HepG2 (cell line): ENCODE results near the gene MACROD2. TPM values are rescaled to one million over a fixed set of nuclear protein-coding genes. Genes with fewer than 3 reads are reported as not detected.

ENCODE experiments used
- CREB1 ChIP-seq, 2 experiments: fragments of 450-650 bp in 1 of 2; IDR thresholded peaks; 2 replicates each; pipeline ENCODE4 v1.6.1; 2016 to 2017; ENCODE audit warnings: control low read depth in 1 of 2, mild to moderate bottlenecking in 1 of 2, missing compliant biosample characterization in 1 of 2, missing genetic modification characterization in 1 of 2
- FOXO1 ChIP-seq: sonication (generic); formaldehyde crosslinking; IDR thresholded peaks from 2 replicates; pipeline ENCODE4 v1.4.0; 2020; ENCODE audit warnings: missing genetic modification reagents
- IKZF1 ChIP-seq: fragments of 450-650 bp; IDR thresholded peaks from 2 replicates; pipeline ENCODE4 v1.7.1; 2016
- KAT7 ChIP-seq: IDR thresholded peaks from 2 replicates; pipeline ENCODE4 v1.6.1; 2018; ENCODE audit warnings: borderline replicate concordance, missing compliant biosample characterization
- MLLT10 ChIP-seq: sonication (generic); formaldehyde crosslinking; IDR thresholded peaks from 2 replicates; pipeline ENCODE4 v1.4.0; 2020; ENCODE audit warnings: missing genetic modification reagents
- NFIC ChIP-seq: IDR thresholded peaks from 2 replicates; pipeline ENCODE4 v1.6.1; 2012; ENCODE audit warnings: mild to moderate bottlenecking, low read length, inconsistent platforms
- POLR2AphosphoS5 ChIP-seq: IDR thresholded peaks from 2 replicates; pipeline ENCODE4 v1.6.1; 2012; ENCODE audit warnings: low read depth, low read length
- RFX3 ChIP-seq: IDR thresholded peaks from 2 replicates; pipeline ENCODE4 v1.6.1; 2016; ENCODE audit warnings: missing biosample characterization, missing genetic modification reagents
- SMAD1 ChIP-seq: sonication (generic); formaldehyde crosslinking; IDR thresholded peaks from 2 replicates; pipeline ENCODE4 v1.4.0; 2020; ENCODE audit warnings: missing genetic modification reagents, low read depth, mild to moderate bottlenecking, borderline replicate concordance
- TBP ChIP-seq: sonication (generic); formaldehyde crosslinking; IDR thresholded peaks from 2 replicates; pipeline ENCODE4 v1.5.0; 2020; ENCODE audit warnings: missing genetic modification reagents
- U2AF2 ChIP-seq: fragments of 200-400 bp; formaldehyde crosslinking; IDR thresholded peaks from 2 replicates; pipeline ENCODE4 v1.6.1; 2017; ENCODE audit warnings: low read depth, mild to moderate bottlenecking, low read length
- ZFP62 ChIP-seq: sonication (generic); formaldehyde crosslinking; IDR thresholded peaks from 2 replicates; pipeline ENCODE4 v1.4.0; 2020; ENCODE audit warnings: missing genetic modification reagents
- ZNF234 ChIP-seq: sonication (generic); formaldehyde crosslinking; conservative IDR thresholded peaks from 2 replicates; pipeline ENCODE4 v1.5.1; 2020; ENCODE audit warnings: mild to moderate bottlenecking, missing genetic modification reagents
- ZNF546 ChIP-seq: sonication (generic); formaldehyde crosslinking; conservative IDR thresholded peaks from 2 replicates; pipeline ENCODE4 v1.8.1; 2023; ENCODE audit warnings: mild to moderate bottlenecking, missing genetic modification reagents
- ZNF572 ChIP-seq: sonication (generic); formaldehyde crosslinking; IDR thresholded peaks from 2 replicates; pipeline ENCODE4 v1.5.1; 2020; ENCODE audit warnings: mild to moderate bottlenecking, missing genetic modification reagents
- ZNF598 ChIP-seq: sonication (generic); formaldehyde crosslinking; IDR thresholded peaks from 2 replicates; pipeline ENCODE4 v1.5.1; 2020; ENCODE audit warnings: mild to moderate bottlenecking, missing genetic modification reagents, borderline replicate concordance
- ZSCAN25 ChIP-seq: sonication (generic); formaldehyde crosslinking; IDR thresholded peaks from 2 replicates; pipeline ENCODE4 v1.8.0; 2022; ENCODE audit warnings: mild to moderate bottlenecking, missing genetic modification reagents
- polyA plus RNA-seq, 8 experiments: library from polyadenylated mRNA; depleted of rRNA in 3 of 8; stranded (reverse) in 7 of 8; unstranded in 1 of 8; fragments of >200 nt; fragmentation: Illumina TruSeq in 4 of 8; extraction: Trizol in 4 of 8; gene quantifications; 2 replicates each; pipeline versions ENCODE4 v1.2.1 to v1.2.3, GENCODE V29; 2011 to 2016; ENCODE audit warnings: low read depth in 4 of 8, missing spikeins in 1 of 8, mixed read lengths in 1 of 8; ENCODE audit not compliant: insufficient read depth in 1 of 8
- total RNA-seq, 5 experiments: library from RNA; depleted of rRNA; stranded (reverse); fragments of >200 nt; fragmentation: Illumina TruSeq; extraction: Trizol; gene quantifications; 2 replicates each; pipeline ENCODE4 v1.2.3, GENCODE V29; 2016; ENCODE audit warnings: low read depth in 1 of 5
- TF ChIP-seq, protein P1 (sequence below), 2 experiments: IDR thresholded peaks; 2 replicates each; pipeline ENCODE4 v1.6.1; 2011 to 2012; ENCODE audit warnings: low read length in 2 of 2, borderline replicate concordance in 1 of 2, low read depth in 1 of 2, mild to moderate bottlenecking in 1 of 2, moderate library complexity in 1 of 2
- TF ChIP-seq, protein P2 (sequence below): sonication (generic); formaldehyde crosslinking; IDR thresholded peaks from 2 replicates; pipeline ENCODE4 v1.8.1; 2023; ENCODE audit warnings: mild to moderate bottlenecking, missing genetic modification reagents, borderline replicate concordance
- TF ChIP-seq, protein P3 (sequence below): sonication (generic); formaldehyde crosslinking; IDR thresholded peaks from 2 replicates; pipeline ENCODE4 v1.4.0; 2020; ENCODE audit warnings: missing genetic modification reagents, borderline replicate concordance
- TF ChIP-seq, protein P4 (sequence below): sonication (generic); formaldehyde crosslinking; IDR thresholded peaks from 2 replicates; pipeline ENCODE4 v1.9.0; 2021; ENCODE audit warnings: missing genetic modification reagents, borderline replicate concordance

MACROD2 gene
- total and polyA plus RNA-seq, 2 of the 13 experiments (the other 11 are each of a cell fraction or from before 2014, with no cell fraction given): 0.13 to 0.51 TPM

DNA sequence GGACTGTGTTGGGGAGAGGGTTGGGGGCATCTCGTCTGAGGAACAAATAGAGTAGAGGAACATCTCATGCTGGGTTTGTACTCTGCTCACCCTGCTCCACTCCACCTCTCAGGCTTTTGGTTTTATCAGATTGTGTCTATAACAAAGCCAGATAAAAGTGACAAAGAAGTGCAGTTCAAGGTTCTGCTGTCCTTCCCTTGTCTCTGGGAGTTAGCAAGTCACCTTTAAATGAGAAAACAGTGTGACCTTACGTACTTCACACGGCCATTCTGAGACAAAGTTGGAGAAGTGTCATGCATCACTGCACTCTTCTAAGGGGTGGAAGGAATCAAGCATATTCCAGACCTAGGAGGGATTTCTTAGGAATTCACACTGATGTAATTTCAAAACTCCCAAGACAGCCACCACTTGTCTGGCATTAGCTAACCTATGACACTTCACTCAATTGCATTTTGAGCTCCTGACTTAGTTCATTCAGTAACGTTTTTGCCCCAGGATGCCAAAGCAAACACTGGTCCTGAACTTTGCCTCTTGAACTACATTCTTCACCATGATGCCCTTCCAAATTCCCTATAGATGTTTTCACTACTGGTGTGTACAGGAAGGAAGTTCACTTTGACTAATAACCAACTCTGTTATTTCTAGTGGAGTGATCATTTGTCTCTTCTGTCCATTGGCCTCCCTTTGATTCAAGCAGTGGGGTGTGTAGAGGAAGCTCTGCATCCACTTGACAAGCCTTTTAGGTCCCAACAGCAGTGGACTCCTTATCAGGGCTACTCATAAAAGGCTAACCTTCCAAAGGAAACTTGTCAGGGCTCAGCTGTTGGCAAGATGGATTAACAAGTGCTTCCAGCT lies 989.7 kb downstream of the MACROD2 start (continued):
- TF ChIP-seq, protein P1, sequence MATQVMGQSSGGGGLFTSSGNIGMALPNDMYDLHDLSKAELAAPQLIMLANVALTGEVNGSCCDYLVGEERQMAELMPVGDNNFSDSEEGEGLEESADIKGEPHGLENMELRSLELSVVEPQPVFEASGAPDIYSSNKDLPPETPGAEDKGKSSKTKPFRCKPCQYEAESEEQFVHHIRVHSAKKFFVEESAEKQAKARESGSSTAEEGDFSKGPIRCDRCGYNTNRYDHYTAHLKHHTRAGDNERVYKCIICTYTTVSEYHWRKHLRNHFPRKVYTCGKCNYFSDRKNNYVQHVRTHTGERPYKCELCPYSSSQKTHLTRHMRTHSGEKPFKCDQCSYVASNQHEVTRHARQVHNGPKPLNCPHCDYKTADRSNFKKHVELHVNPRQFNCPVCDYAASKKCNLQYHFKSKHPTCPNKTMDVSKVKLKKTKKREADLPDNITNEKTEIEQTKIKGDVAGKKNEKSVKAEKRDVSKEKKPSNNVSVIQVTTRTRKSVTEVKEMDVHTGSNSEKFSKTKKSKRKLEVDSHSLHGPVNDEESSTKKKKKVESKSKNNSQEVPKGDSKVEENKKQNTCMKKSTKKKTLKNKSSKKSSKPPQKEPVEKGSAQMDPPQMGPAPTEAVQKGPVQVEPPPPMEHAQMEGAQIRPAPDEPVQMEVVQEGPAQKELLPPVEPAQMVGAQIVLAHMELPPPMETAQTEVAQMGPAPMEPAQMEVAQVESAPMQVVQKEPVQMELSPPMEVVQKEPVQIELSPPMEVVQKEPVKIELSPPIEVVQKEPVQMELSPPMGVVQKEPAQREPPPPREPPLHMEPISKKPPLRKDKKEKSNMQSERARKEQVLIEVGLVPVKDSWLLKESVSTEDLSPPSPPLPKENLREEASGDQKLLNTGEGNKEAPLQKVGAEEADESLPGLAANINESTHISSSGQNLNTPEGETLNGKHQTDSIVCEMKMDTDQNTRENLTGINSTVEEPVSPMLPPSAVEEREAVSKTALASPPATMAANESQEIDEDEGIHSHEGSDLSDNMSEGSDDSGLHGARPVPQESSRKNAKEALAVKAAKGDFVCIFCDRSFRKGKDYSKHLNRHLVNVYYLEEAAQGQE (IDR thresholded peaks at IDR 0.05; ENCODE audit: borderline replicate concordance in 1 of 2, low read depth in 1 of 2, low read length in 2 of 2): peak in 1 of 2 experiments; percentile 69; a peak in 1 of 4 replicates
- TF ChIP-seq ZFP62 (CRISPR knock-in tag) (no peak), ZNF598 (CRISPR knock-in tag) (no peak), SMAD1 (CRISPR knock-in tag) (no peak), U2AF2 (no peak), KAT7 (CRISPR knock-in tag) (peak; percentile 81; the same call in 1 of the 2 replicates), ZNF234 (CRISPR knock-in tag) (no peak), ZSCAN25 (CRISPR knock-in tag) (no peak), ZNF572 (CRISPR knock-in tag) (no peak), MLLT10 (CRISPR knock-in tag) (no peak), CREB1 (IDR thresholded peaks at IDR 0.05) (peak; percentile 56), CREB1 (CRISPR knock-in tag; IDR thresholded peaks at IDR 0.05) (peak; percentile 82), IKZF1 (no peak), TBP (CRISPR knock-in tag) (no peak), FOXO1 (CRISPR knock-in tag) (peak; percentile 99), NFIC (peak; percentile 98), RFX3 (no peak), POLR2AphosphoS5 (peak; percentile 62; the same call in 1 of the 2 replicates), ZNF546 (CRISPR knock-in tag) (no peak)
- TF ChIP-seq, protein P2, sequence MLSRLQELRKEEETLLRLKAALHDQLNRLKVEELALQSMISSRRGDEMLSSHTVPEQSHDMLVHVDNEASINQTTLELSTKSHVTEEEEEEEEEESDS (CRISPR knock-in tag): no peak
- TF ChIP-seq, protein P3, sequence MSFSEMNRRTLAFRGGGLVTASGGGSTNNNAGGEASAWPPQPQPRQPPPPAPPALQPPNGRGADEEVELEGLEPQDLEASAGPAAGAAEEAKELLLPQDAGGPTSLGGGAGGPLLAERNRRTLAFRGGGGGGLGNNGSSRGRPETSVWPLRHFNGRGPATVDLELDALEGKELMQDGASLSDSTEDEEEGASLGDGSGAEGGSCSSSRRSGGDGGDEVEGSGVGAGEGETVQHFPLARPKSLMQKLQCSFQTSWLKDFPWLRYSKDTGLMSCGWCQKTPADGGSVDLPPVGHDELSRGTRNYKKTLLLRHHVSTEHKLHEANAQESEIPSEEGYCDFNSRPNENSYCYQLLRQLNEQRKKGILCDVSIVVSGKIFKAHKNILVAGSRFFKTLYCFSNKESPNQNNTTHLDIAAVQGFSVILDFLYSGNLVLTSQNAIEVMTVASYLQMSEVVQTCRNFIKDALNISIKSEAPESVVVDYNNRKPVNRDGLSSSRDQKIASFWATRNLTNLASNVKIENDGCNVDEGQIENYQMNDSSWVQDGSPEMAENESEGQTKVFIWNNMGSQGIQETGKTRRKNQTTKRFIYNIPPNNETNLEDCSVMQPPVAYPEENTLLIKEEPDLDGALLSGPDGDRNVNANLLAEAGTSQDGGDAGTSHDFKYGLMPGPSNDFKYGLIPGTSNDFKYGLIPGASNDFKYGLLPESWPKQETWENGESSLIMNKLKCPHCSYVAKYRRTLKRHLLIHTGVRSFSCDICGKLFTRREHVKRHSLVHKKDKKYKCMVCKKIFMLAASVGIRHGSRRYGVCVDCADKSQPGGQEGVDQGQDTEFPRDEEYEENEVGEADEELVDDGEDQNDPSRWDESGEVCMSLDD (CRISPR knock-in tag): no peak
- TF ChIP-seq, protein P4, sequence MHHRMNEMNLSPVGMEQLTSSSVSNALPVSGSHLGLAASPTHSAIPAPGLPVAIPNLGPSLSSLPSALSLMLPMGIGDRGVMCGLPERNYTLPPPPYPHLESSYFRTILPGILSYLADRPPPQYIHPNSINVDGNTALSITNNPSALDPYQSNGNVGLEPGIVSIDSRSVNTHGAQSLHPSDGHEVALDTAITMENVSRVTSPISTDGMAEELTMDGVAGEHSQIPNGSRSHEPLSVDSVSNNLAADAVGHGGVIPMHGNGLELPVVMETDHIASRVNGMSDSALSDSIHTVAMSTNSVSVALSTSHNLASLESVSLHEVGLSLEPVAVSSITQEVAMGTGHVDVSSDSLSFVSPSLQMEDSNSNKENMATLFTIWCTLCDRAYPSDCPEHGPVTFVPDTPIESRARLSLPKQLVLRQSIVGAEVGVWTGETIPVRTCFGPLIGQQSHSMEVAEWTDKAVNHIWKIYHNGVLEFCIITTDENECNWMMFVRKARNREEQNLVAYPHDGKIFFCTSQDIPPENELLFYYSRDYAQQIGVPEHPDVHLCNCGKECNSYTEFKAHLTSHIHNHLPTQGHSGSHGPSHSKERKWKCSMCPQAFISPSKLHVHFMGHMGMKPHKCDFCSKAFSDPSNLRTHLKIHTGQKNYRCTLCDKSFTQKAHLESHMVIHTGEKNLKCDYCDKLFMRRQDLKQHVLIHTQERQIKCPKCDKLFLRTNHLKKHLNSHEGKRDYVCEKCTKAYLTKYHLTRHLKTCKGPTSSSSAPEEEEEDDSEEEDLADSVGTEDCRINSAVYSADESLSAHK (CRISPR knock-in tag): no peak
